ENCODE measurements around the gene ADPRHL1.

GRCh38 chr13:113407103-113407530 lies 46.2 kb downstream of the ADPRHL1 start:
- no peak for TF ChIP-seq EZH2 (IDR thresholded peaks at IDR 0.05; ENCODE audit: borderline replicate concordance, low read length)
- no peak for TF ChIP-seq CTCF (conservative IDR thresholded peaks at IDR 0.05 in 1 of 2, IDR thresholded peaks at IDR 0.05 in 1 of 2; ENCODE audit: extremely low read depth in 1 of 2, insufficient read depth in 1 of 2, low read depth in 1 of 2, low read length in 2 of 2)
